Panc1 (cell line): ENCODE results near the gene DNAJB8.

Experiments
- TCF7L2 ChIP-seq: IDR thresholded peaks from 2 replicates; pipeline ENCODE4 v1.6.1; 2011; ENCODE audit warnings: mild to moderate bottlenecking, low read depth, low read length, inconsistent platforms
- TF ChIP-seq, protein P1 (sequence below): fragments of 450-650 bp; IDR thresholded peaks from 2 replicates; pipeline ENCODE4 v1.5.1; 2017; ENCODE audit warnings: mild to moderate bottlenecking

DNA sequence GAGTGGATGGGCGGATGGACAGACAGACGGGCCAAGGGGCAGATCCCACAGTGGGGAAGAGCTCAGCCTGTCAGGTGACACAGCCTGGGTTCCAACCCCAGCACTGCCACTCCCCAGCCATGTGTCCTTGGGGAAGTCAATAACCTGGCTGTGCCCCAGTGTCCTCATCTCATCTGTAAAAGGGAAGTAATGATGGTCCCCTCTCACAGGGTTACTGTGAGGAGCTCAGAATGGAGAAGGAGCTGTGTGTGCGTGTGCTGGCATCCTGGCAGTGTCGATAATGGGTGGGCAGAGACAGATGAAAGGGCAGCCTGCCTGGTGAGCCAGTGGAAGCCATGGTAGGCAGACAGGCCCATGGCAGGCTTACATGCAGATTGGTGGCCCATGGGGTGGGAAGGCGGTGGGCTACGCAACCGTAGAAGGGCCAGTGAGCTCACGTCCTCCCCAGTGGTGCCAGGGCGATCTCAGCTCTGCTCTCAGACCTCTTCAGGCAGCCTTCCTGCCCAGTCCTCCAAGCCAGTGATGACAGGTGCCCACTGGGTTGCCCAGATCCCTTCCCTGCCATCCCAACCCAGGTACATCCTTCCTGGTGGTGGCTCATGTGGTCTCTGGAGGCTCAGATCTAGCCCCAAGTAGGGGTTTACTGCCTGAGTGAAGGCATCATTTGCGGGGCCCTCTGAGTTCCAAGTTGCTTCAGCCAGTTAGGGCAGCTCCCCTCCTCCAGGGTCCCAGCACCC lies 2.3 kb upstream of the DNAJB8 start:
- TF ChIP-seq, protein P1, sequence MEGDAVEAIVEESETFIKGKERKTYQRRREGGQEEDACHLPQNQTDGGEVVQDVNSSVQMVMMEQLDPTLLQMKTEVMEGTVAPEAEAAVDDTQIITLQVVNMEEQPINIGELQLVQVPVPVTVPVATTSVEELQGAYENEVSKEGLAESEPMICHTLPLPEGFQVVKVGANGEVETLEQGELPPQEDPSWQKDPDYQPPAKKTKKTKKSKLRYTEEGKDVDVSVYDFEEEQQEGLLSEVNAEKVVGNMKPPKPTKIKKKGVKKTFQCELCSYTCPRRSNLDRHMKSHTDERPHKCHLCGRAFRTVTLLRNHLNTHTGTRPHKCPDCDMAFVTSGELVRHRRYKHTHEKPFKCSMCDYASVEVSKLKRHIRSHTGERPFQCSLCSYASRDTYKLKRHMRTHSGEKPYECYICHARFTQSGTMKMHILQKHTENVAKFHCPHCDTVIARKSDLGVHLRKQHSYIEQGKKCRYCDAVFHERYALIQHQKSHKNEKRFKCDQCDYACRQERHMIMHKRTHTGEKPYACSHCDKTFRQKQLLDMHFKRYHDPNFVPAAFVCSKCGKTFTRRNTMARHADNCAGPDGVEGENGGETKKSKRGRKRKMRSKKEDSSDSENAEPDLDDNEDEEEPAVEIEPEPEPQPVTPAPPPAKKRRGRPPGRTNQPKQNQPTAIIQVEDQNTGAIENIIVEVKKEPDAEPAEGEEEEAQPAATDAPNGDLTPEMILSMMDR, result no peak
- no peak for TF ChIP-seq TCF7L2
